ENCODE results near the gene SRRM4. TPM values are rescaled to one million over a fixed set of nuclear protein-coding genes. Genes with fewer than 3 reads are reported as not detected.

SRRM4 gene
- total RNA-seq, 1 experiment from 2014 or later = 0.02 TPM

DNA sequence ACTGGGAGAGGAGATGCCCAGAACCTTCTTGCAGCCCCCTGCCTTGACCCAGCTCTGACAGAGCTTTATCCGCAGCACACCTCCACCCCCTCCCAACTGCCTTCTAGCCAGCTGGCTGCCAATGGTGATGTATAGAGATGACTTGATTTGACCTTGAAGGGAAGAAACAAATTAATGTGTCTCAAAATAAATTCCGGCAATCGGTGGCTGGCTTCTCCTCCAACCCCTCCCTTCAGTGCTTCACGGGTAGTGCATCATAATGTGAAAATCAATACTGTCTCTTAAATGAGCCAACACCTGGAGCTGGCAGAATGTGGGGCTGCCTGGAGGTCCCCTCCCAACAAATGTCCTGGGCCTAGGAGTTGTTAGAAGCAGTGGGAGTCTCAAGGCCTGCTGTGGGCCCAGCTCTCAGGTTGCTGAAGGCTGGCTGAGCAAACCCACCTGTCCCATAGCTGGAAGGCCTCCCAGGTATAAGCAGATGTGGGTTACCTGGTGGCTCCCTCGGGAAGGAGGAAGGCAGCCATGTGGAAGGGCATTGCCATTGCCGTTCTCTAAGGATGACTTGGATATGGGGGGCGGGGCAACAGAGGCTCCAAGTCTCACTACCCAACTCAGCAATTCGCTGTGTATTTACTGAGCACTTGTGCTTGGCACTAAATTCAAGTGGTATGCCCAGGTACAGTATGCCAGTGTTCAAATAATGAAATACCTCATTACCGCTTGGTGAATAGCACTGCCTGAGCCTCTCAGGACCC, 220.6 kb downstream of the SRRM4 start:
- TF ChIP-seq POLR2A (IDR thresholded peaks at IDR 0.05; ENCODE audit: borderline replicate concordance, extremely low read depth, insufficient read depth, insufficient read length) (no peak), SP1 (IDR thresholded peaks at IDR 0.05; ENCODE audit: low read depth) (no peak), JUND (IDR thresholded peaks at IDR 0.05) (no peak), RAD21 (IDR thresholded peaks at IDR 0.05; ENCODE audit: low read depth) (no peak), TCF7L2 (IDR thresholded peaks at IDR 0.05; ENCODE audit: borderline replicate concordance, extremely low read depth, insufficient read depth, insufficient read length) (no peak), ZFX (IDR thresholded peaks at IDR 0.05) (no peak), EZH2 (IDR thresholded peaks at IDR 0.05) (no peak), CEBPB (IDR thresholded peaks at IDR 0.05; ENCODE audit: low read depth) (no peak), SIN3A (IDR thresholded peaks at IDR 0.05; ENCODE audit: low read depth) (no peak), EZH2phosphoT487 (IDR thresholded peaks at IDR 0.05; ENCODE audit: borderline replicate concordance) (no peak), YY1 (IDR thresholded peaks at IDR 0.05; ENCODE audit: extremely low read depth, insufficient replicate concordance, low read depth, low read length) (no peak), CBX3 (IDR thresholded peaks at IDR 0.05; ENCODE audit: low read depth) (no peak), ELF1 (IDR thresholded peaks at IDR 0.05; ENCODE audit: borderline replicate concordance, low read depth) (no peak), FOSL1 (IDR thresholded peaks at IDR 0.05; ENCODE audit: low read depth) (no peak), EGR1 (IDR thresholded peaks at IDR 0.05; ENCODE audit: low read depth) (no peak), ZNF274 (IDR thresholded peaks at IDR 0.05; ENCODE audit: low read depth, low read length) (no peak)
- TF ChIP-seq, protein P1, sequence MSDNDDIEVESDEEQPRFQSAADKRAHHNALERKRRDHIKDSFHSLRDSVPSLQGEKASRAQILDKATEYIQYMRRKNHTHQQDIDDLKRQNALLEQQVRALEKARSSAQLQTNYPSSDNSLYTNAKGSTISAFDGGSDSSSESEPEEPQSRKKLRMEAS (IDR thresholded peaks at IDR 0.05) = no peak
- TF ChIP-seq, protein P2, sequence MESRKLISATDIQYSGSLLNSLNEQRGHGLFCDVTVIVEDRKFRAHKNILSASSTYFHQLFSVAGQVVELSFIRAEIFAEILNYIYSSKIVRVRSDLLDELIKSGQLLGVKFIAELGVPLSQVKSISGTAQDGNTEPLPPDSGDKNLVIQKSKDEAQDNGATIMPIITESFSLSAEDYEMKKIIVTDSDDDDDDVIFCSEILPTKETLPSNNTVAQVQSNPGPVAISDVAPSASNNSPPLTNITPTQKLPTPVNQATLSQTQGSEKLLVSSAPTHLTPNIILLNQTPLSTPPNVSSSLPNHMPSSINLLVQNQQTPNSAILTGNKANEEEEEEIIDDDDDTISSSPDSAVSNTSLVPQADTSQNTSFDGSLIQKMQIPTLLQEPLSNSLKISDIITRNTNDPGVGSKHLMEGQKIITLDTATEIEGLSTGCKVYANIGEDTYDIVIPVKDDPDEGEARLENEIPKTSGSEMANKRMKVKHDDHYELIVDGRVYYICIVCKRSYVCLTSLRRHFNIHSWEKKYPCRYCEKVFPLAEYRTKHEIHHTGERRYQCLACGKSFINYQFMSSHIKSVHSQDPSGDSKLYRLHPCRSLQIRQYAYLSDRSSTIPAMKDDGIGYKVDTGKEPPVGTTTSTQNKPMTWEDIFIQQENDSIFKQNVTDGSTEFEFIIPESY (IDR thresholded peaks at IDR 0.05; ENCODE audit: extremely low read depth, insufficient replicate concordance, low read length) = no peak
- TF ChIP-seq, protein P3, sequence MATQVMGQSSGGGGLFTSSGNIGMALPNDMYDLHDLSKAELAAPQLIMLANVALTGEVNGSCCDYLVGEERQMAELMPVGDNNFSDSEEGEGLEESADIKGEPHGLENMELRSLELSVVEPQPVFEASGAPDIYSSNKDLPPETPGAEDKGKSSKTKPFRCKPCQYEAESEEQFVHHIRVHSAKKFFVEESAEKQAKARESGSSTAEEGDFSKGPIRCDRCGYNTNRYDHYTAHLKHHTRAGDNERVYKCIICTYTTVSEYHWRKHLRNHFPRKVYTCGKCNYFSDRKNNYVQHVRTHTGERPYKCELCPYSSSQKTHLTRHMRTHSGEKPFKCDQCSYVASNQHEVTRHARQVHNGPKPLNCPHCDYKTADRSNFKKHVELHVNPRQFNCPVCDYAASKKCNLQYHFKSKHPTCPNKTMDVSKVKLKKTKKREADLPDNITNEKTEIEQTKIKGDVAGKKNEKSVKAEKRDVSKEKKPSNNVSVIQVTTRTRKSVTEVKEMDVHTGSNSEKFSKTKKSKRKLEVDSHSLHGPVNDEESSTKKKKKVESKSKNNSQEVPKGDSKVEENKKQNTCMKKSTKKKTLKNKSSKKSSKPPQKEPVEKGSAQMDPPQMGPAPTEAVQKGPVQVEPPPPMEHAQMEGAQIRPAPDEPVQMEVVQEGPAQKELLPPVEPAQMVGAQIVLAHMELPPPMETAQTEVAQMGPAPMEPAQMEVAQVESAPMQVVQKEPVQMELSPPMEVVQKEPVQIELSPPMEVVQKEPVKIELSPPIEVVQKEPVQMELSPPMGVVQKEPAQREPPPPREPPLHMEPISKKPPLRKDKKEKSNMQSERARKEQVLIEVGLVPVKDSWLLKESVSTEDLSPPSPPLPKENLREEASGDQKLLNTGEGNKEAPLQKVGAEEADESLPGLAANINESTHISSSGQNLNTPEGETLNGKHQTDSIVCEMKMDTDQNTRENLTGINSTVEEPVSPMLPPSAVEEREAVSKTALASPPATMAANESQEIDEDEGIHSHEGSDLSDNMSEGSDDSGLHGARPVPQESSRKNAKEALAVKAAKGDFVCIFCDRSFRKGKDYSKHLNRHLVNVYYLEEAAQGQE (IDR thresholded peaks at IDR 0.05; ENCODE audit: low read depth) = no peak
- BruUV-seq (replicated peaks) = no TSS peak
- RAD21 ChIA-PET (ENCODE audit: low non-redundant PET in 1 of 2, low total read pairs in 2 of 2, uncharacterized antibody in 2 of 2, unreplicated experiment in 2 of 2) = no interaction called here
- DNase-seq (ENCODE audit: low read depth, low spot score) = no peak
- H3K4me3 ChIP-seq (replicated peaks in 1 of 2; ENCODE audit: low read depth in 1 of 2, low read length in 2 of 2) = no peak overlapping the region
- intact Hi-C loops (cut with micrococcal nuclease) = no loop called here
- H3K4me1 ChIP-seq (ENCODE audit: control insufficient read depth in 1 of 2, insufficient read depth in 2 of 2, low read length in 2 of 2) = no peaks in the 10 kb centered on the region
- no peak overlapping the region for H2AFZ ChIP-seq (ENCODE audit: low read depth, low read length, poor library complexity, severe bottlenecking)
- no peak overlapping the region for H3K9ac ChIP-seq (ENCODE audit: low read length)
- POLR2A ChIA-PET = no interaction called here
- no peaks in the 10 kb centered on the region for H3K9me2 ChIP-seq (ENCODE audit: insufficient read depth)
- ATAC-seq = no peak
- H3K9me3 ChIP-seq (ENCODE audit: control insufficient read depth in 1 of 2, insufficient read depth in 1 of 2, low read depth in 1 of 2, low read length in 2 of 2) = no peaks in the 10 kb centered on the region
- H3K36me3 ChIP-seq (ENCODE audit: control insufficient read depth in 1 of 2, insufficient read depth in 2 of 2, low read length in 2 of 2) = no peaks in the 10 kb centered on the region
- no peaks in the 10 kb centered on the region for H4K20me1 ChIP-seq (ENCODE audit: insufficient read depth)
- CTCF ChIA-PET = no interaction called here
- H3K4me2 ChIP-seq (ENCODE audit: low read length) = no peak overlapping the region
- H3K27me3 ChIP-seq (ENCODE audit: insufficient read depth, low read length) = no peaks in the 10 kb centered on the region
- H3K79me2 ChIP-seq (ENCODE audit: insufficient read depth, low read length) = no peaks in the 10 kb centered on the region
- no peak overlapping the region for H3K27ac ChIP-seq (ENCODE audit: low read depth, low read length)

Data from HCT116 (cell line).